Activated CD8-positive, alpha-beta memory T cell treated with anti-CD3 and anti-CD28 coated beads, Interleukin-2, amount 50 U/mL, for 4 hours (primary cell): Measurements from ENCODE around the gene UBE2U.

Experiments
- DNase-seq: peaks from one replicate; pipeline ENCODE4 v3.0.0-alpha.2; 2020

UBE2U gene, protein sequence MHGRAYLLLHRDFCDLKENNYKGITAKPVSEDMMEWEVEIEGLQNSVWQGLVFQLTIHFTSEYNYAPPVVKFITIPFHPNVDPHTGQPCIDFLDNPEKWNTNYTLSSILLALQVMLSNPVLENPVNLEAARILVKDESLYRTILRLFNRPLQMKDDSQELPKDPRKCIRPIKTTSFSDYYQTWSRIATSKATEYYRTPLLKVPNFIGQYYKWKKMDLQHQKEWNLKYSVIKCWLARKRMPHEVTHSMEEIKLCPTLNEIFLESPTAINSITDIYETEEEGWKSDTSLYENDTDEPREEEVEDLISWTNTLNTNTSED

DNA sequence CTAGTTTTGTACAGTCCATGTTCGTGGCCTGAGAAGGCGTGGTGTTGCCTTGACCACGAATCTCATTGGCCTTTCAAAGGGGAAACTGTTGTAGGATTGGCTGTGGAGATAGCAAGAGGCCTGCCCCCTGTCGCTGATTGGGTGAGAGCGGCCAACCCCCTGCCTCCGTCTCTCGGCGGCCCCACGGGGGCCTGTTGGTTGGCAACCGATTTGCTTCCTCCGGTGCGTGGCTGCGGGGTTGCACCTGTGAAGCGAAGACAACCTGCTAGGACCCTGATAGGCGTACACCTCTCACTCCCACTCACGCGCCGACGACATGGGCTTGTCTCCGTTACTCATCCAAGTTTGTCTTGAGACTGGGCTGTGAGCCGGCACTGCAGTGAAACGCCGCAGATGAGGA, at the start of gene UBE2U:
TSS of gene UBE2U (plus strand) at position 204 of the 400 bp plus-strand sequence. CDS start 428 bp downstream, outside the sequence.
- DNase-seq, result no peak

DNA sequence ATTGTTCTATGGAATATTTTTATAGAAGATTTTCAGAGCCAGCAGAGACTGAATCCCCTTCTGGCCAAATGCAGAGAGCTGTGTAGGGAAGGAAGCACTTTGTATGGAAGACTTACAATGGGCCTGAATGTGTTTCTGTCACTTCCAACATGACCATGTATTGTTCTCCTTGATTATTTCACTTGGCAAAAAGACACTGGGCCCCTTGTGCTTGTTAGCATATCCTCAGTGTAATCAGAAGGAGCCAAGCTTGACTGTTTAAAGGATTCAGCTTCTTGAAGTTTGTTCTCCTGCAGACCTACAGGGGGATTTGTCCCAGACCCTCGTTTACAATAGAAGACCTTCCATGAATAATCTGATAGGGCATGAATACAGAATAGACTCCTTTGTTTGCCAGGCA, 48.1 kb upstream of the UBE2U start:
- no peak for DNase-seq

DNA sequence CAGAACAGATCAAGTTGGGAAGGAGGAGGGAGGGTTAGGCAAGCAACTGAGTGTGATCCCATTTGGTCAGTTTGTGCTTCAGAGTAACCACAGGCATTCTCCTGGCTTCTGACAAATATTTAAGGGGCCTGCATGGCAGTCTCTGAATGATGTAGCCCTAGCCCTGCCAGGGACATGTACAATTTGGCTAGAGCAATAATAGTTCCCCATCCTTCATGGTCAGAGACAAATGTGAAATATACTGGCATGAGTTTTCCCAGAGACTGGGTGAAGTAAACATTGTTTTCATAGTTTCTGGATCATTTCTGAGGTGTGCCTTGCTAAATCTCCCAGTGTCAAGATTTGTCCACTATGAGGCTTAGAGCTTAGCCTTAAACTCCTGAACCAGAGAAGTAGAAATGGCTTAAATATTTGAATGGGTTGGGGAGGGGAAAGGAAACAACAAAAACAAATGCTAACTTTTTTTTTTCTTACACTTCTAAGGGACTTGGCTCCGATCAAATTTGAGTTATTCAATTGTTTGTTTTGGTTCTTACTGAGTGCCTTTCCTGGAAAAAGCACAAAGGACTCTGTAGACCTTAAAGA, 42.0 kb upstream of the UBE2U start:
- DNase-seq, result no peak

DNA sequence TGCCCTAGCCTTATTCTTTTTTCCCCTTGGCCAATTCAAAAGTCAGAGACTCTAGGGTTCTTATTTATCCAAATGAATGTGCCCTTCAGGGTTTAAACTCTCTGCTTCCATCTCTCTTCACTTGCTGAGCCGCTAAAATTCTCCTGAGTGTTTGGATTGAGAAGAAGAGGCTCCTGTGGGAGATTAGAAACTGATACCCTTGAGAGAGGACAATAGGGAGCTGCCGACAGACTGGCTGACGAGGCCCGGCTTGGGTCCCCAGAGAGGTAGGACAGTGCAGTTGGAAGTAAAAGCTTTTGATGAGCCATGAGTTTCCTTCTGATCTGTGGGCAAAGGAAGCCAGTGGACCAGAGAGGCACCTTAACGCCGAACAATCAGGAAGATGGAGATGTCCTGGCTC, 41.3 kb upstream of the UBE2U start:
- DNase-seq, result no peak

DNA sequence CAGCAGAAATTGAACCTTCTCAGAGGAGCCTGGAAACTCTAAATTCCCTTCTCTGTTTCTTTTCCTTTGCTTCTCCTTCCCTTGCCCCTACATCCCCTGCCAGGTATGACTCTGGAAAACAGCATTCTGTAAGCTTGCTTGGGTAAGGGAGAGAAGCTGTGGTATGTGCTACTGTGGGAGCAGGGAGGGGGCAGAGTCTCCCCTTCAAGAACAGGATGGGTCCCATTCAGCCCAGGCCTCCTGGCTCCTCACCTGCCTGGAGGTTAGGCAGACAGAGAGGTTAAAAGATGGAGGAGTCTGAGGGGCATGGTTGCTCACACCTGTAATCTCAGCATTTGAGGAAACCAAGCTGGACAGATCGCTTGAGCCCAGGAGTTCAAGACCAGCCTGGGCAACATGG, 40.6 kb upstream of the UBE2U start:
- DNase-seq, result no peak

DNA sequence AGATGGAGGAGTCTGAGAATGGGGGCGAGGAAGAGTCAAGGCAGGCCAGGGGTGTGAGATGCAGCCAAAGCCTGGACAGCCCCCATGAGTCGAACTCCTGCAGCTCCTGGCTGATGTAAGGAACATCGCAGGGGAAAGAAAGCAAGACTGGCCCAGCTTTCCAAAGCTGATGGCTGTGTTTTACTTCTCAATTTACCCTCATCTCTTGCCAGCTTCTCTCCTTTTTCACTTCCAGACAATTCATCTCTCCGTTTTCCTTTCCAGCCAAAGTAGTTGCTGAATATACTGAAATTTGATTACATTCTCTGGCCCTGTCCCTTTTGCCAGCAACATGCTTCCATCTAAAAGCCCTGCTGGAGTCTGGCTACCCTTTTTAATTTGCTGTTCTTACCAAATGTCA, 40.0 kb upstream of the UBE2U start:
- DNase-seq, result no peak

DNA sequence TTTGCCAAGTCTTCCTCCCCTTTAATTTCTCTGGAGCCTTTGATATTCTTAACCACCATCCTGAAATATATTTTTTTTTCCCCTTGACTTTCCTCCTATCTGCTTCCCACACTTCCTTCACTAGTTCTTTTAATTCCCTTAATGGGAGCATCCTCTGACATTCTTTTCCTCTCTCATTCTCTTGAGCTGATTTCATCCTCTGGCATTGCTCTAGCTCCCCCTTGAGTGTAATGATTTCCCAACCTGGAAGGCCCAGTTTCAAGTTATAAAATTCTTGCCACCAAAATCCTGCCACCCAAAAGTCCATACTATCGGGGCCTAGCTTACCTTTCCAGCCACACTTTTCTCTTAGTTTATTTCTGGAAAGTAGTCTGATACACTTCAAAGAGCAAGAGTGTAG, 39.5 kb upstream of the UBE2U start:
- DNase-seq, result no peak

DNA sequence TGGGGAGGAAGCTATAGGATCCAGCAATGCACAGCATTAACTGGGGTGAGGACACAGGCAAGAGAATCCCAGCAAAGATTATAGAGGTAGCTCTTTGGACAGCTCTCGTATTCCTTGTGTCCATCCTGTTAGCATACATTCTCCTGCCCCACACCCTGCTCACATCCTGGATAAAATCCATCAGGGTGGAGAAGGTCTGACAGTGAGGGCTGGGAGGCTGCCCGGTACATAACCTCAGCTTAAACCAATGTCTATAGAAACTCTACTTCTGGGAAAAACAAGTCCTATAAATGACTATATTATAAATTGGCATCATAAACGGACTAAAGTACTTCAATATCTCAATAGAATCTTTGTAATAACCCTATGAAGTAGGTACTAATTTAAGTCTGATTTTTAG, 36.8 kb upstream of the UBE2U start:
- DNase-seq, result no peak

DNA sequence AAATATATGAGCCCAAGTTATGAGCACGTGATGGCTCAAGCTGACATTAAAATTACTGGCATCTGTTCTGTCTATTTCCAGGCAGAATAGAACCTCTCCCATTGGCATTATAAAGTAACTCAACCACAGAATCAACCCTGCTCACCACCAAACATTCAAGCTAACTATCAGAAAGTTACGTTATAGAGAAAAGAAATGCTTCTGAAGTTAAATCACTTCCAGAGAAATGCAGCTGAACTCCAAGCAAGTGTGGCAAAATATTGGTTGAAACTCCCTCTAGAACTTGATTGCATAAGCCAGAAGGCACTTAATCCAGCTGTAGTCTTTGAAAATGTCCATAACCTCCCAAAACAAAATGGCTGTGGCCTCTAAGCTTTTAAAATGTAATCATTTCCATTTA, 36.2 kb upstream of the UBE2U start:
- no peak for DNase-seq

DNA sequence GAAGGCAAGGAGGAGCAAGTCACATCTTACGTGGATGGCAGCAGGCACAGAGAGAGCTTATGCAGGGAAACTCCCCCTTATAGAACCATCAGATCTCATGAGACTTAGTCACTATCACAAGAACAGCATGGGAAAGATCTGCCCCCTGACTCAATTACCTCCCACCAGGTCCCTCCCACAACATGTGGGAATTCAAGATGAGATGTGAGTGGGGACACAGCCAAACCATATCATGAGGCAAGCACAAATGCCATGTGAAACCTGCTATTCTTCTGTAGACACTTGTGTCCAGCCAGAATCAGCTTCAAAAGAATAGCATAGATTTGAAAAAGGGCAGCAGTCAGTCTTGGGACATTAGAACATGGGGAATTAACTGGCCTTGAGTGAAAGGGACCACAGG, 32.2 kb upstream of the UBE2U start:
- DNase-seq, result no peak

DNA sequence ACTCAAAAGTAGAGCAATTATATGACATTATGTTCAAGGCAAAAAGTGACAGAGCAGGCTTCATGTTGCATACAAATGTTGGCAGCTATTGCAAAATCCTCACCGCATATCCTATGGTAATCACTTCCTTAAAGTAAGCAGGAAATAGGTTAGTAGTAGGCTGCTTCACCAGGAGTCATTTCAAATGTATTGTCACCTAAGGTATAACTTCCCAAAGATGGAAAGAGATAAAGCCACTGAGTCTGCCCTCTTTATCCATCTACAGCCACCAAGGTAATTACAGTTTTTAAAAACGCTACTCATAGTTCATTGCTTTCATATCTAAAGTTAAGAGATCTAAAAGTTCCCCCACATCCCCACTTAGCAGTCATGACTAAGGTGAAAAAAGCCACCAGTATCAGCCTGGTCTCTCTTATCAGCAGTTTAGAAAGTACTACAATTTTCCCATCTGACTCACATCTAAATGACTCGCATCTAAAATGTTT, 31.6 kb upstream of the UBE2U start:
- no peak for DNase-seq

DNA sequence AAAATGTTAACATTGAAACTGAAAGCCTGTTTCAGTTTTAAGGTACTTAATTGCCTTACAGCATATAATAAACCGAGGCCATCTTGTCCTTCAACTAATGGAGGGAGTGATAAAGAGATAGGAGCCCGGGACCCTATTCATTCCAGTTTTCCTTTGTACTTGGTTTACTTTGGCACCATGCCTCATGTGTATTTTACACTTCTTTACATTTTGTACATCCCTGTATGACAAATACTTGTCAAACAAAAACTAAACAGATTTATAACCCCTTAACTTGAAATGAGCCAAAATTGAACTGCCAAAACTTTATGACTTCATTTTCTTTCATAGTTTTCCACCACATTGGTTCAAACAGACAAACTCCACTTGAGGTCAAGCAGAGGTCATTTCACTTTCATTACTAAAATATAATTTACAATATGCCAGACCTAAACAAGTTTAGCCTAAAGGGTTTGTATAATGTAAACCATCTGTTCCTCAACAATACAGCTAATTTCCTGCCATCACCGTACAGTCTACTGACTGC, 30.9 kb upstream of the UBE2U start:
- DNase-seq, result no peak

DNA sequence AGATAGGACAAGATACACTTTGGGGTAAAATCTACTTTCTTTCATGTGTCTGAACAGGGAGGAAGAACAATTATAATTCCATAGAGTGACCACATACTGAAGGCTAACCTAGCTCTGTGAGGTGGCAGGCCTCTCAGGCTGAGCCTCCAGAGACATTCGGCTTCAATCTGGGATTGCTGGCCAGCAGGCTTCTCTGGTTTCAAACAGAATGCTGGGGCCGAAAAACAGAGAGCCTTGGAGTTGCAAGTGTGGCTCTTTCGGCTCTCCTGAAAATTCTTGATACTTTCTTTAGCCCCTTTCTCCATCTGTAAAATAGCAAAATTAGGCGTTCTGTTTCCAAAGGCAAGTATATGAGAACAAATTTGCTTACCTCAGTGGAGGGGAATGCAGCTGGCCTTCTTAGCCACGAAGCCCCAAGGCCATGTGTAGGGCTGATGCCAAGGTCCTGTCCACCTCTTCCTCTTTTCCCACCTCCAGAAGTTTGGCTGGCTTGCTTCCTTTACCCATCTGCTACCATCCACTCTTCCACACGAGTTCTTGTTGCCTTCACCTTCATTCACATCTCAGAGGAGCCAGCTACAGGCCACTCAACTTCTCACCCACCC, 30.0 kb upstream of the UBE2U start:
- no peak for DNase-seq

DNA sequence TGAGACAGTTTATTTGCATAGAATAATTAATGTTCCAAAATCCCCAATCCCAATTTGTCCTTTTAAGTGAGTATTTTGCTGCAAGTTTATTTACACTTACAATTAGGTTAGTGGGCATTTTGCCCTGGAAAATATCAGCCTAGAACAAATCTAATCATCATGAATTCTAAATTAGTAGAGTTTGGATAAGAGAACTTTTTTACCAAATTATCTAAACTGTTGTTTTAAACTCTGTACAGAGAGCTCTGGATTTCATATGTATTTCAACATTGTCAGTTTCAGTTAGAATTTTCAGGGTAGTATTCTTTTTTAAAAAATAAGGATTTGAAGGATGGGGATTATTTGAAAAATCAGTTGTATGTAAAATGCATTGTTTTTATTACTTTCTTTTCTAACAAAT, 27.8 kb upstream of the UBE2U start:
- no peak for DNase-seq

DNA sequence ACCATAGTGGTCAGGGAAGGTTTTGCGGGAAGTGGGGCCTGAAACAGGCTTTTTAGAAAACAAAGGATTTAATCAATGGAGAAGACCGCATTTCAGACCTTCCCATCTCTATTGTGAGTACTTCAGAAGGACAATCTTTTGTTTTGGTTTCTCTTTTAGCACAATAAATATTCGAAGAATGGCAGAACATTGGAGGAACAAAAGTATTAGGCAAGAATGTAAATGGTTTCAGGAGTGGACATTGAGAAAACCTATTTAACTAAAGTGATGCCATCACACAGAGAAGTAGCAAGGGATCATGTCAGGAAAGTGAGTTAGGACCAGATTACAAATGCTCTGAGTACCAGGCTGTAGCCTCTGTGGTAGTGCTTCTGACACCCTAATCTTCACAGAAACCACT, 26.8 kb upstream of the UBE2U start:
- DNase-seq, result no peak

DNA sequence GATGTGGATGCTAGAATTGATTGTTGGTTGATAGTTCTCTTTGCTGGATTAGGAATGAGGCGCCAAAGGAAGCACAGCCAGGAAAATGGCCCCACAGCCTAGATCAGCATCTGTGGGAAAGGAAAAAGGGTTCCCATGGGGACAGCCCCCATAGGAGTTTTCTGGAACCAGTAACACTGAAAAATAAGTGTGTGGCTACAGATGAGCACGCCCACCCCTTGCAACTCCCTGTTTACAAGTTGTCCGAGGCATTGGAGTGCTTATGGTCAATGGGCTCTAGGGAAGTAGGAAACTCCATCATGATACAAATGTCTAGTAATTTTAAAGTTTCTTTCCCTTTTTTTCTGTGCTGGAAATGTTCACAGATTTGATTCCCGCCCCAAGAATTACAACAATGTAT, 23.8 kb upstream of the UBE2U start:
- DNase-seq, result no peak

DNA sequence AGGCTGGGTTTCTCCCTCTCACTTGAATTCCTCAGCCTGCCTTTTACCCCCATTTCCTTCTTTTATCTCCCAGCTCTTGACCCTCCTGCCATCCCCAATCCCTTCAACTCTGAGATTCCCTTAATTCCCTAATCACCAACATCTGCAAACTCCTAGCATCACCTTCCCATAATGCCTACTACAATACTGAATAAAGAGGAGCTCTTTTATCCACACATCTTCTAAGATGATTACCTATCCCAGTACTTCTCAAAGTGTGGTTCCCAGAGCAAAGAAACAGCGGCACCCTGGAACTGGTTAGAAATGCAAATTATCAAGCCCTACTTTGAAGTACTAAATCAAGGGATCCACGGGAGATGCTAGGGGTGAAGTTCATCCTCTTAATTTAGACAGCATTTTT, 21.2 kb upstream of the UBE2U start:
- DNase-seq, result no peak

DNA sequence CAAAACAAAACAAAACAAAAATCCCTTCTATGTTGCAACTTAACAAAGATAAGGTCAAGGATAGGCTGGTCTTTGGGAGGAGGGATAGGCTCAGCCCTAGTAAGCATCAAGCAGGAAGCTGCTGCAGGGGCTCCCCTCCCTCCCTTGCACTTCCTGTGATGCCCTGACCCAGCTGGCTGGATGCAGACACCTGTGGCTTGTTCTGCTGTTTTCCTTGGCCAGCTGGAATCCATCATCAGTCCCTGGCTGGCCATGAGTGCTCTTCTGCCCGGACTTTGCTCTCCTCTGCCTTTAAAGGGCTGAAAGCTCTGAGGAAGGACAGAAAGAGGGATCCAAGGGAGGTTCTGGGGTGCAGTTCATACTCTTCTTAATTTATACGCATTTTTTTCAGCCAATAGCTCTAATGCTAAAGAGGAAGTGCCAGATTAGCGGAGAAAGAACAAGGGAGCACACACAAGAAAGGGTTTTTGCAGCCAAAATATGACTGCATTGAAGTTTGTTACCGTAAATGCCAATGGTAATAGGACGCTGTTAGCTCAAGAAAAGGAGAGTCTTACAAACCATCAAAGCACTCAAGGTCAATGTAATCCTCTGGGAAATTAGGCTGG, 19.9 kb upstream of the UBE2U start:
- DNase-seq, result no peak

DNA sequence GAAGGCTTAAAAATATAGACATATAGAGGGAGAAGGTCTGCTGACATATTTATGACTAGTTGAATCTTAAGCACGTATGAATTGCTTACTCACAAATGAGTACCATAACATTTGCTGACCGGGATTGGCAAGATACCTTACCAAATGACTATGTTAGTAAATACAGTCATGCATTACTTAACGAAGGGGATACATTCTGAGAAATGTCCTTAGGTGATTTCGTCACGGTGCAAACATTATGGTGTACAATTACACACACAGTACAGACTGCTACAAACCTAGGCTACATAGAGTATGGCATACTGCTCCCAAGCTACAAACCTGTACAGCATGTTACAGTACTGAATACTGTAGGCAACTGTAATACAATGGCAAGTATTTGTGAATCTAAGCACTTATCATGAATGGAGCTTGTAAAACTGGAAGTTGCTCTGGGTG, 19.4 kb upstream of the UBE2U start:
- no peak for DNase-seq

DNA sequence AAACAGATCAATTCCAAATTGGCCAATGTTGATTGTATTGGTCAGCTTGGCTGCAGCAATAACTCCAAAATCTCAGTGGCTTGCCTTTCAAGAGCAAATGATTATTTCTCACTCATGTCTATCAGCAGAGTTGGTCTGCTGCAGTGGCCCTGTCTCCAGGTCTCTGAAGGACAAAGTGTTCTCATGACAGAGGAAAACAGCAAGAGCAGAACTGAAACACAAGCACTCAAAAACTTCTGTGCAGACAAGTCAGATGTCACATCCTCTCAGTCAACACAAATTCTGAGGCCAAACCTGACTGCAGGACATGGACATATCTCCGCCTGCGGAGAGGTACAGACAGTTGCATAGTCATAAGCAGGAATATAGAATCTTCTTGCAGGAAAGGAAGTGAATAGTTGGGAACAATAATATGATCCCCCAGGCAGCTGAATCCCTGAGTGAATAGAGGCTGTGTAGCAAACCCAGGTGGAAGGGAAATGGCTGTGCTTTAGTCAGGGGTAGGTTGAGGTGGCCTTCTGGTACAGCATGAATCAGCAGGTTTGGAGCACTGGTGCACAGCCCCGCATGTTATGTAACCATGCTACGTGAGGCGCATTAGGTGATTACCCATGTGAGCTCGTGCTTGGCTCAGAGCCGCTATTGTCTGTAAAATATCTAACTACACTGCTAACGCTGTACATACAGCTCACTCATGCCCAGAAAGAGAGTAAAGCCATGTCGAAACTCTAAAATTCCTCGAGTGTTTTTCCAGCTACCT, 17.1 kb upstream of the UBE2U start:
- DNase-seq, result no peak

DNA sequence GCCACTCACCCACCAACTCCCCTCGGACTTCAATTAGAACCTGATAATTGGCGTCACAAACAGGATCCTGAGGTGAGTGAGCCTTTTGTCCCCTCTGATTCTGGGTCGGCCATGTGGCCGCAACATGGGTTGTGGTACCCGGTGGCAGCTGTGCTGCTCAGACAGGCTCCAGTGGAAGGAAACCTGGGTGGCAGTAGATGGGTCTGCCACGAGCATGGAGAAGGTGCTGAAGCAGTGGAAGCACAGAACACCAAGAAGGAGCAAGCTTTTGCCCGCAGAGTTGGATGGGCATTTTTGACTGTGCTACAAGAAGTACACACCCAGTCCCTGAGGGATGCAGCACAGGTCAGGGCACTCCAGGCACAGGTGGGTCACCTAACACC, 16.5 kb upstream of the UBE2U start:
- DNase-seq, result no peak

DNA sequence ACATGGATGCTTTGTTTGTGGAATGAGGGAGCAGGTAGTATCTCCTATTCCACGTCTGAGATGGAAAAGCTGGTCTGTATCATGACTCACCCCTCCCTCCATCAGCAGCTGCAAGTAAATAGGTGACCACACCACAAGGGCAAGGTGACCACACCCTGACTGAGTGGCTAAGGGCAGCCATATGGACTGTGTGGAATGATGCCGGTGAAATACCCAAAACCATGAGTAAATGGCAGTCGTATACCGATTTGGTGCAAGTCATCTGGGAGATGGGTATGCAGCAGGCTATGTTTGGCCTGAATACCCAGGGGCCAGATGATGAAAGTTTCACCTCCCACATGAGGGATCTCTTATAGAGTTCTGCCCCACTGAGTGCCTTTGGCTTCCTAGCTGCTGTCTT, 15.8 kb upstream of the UBE2U start:
- DNase-seq, result no peak

DNA sequence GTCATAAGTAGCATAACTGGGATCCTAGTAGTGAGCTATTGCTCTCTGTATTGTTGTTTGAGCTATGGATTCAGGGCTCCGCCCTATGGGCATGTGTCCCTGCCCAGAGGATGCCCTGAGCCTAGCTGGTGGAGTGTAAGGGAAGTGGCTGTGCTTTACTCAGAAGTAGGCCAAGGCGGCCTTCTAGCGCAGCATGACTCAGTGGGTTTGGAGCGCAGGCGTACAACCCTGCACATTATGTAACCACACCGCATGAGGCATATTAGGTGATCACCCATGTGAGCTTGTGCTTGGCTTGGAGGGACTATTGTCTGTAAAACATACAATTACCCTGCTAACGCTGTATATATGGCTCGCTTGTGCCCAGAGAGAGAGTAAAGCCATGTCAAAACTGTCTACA, 11.1 kb upstream of the UBE2U start:
- no peak for DNase-seq
